Astrocyte (in vitro differentiated cells and primary cell): Measurements from ENCODE around the gene PDSS2.

ENCODE experiments used
- CTCF ChIP-seq: IDR thresholded peaks from 2 replicates; pipeline ENCODE4 v1.5.1; 2011; ENCODE audit warnings: low read depth, mild to moderate bottlenecking, inconsistent platforms, low read length, moderate library complexity; ENCODE audit not compliant: insufficient read depth
- EZH2 ChIP-seq: IDR thresholded peaks from 2 replicates; pipeline ENCODE4 v1.6.1; 2012; ENCODE audit warnings: mild to moderate bottlenecking, low read length, inconsistent platforms; ENCODE audit not compliant: insufficient read depth

GRCh38 chr6:107310362-107310761 lies 149.0 kb downstream of the PDSS2 start:
- TF ChIP-seq CTCF: no peak
- no peak for TF ChIP-seq EZH2
